AG08395 (cell line): Measurements from ENCODE around the gene PTPRR.
"Not testable (repeated sequence)": the region's sequence is repeated elsewhere in the genome, so short reads cannot be mapped to it uniquely, and the experiment has no call there.

Experiments used
- DNase-seq: peaks from one replicate; pipeline ENCODE4 v3.0.0; 2012; ENCODE audit warnings: mixed read lengths, low spot score

The PTPRR gene

DNA sequence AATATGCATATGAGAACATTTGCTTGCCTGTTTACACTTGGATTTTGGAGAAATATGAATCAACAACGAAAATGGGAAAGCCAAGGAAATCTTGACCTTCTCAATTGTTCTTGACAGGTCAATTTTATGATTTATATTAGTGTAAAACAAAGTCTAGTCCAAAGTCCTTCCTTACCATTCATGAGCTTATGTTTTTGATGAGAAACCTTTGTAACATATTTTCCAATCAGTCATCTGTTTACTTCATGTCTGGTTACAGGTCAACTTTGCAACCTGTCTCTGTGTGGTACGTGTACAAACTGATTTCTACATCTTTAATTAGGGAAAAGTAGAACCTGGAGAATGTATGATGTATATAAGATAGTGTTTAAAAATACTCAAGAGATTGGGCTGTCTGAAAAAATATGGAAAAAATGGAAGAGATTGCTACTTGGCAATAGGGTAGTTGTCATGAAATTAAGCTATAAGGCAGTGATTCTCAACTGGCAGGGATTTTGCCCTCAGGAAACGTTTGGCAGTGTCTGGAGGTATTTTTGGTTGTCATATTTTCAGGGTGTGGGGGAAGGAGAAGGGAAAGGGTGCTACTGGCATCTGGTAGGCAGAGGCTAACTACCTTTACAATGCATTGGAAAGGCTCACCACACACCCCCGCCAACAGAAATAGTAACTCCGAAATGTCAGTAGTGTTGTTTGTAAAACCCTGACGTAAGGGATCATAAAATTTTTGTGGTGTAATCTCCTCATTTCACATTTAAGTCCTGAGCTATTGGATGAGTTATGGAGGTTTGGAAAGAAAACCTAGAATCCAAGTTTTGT, 172.9 kb downstream of the PTPRR start:
- DNase-seq = no peak

DNA sequence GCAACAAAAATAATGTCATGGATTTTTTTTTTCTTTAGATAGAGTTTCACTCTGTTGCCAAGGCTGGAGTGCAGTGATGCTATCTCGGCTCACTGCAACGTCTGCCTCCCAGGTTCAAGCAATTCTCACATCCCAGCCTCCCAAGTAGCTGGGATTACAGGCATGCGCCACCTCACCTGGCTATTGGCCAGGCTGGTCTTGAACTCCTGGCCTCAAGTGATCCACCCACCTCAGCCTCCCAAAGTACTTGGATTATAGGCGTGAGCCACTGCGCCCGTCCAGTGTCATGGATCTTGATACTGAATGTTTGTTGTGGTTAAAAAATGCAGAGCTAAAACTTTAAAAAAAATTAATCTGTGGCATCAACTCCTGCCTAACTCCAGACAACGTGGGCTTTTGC, 175.5 kb downstream of the PTPRR start:
- no peak for DNase-seq

DNA sequence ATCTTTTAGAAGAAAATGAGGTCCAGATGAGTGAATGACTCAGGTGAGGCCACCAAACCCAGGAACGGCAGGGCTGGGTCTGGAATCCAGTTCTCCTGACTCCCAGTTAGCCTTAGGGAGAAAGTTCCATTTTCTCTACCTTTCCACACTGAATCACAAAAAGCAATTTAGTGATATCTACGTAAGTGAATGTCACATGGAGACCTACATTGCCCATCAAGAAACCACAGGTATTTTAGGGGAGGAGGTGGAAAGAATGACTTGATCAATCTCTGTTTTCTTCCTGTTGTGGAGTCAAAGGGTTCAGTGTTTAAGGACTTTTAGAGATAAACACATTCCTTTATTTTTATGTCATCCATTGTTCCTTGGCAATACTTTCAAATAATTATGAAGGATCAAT, 176.4 kb downstream of the PTPRR start:
- no peak for DNase-seq

DNA sequence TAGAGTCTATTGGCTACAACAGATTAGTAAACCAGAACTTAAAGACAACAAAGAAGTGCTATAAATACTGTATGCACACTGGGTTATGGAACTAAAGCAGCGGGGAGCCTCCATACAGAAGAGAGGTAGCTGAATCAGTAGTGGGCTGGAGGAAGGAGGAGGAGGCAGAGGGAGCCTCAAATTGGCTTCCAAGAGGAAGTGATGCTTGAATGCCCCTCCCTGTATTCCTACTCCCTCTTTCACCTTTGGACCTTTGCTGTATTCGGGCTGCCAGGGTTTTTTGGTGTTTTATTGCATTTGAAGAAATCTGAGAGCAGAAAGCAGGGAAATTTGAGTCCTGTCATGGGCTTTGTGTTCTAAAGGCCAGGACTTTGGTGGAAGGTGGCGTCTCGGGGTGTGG, 179.3 kb downstream of the PTPRR start:
- DNase-seq = no peak

DNA sequence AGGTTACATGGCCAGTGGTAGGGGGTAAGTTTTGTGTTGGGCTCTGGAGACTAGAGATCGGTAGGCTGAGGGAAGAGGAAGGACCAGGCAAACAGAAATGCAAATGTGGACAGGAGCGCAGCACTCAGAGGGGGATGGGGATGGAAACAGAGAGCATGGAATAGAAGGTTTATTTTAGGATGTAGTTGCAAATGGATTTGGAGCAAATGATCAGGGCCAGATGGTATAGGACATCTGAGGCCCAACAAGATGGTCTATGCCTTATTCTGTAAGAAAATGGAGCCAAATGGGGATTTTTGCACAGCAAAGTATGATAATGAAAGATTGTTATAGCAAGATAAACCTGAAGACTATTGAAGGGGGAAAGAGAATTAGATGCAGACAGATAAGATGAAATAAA, 180.8 kb downstream of the PTPRR start:
- no peak for DNase-seq

DNA sequence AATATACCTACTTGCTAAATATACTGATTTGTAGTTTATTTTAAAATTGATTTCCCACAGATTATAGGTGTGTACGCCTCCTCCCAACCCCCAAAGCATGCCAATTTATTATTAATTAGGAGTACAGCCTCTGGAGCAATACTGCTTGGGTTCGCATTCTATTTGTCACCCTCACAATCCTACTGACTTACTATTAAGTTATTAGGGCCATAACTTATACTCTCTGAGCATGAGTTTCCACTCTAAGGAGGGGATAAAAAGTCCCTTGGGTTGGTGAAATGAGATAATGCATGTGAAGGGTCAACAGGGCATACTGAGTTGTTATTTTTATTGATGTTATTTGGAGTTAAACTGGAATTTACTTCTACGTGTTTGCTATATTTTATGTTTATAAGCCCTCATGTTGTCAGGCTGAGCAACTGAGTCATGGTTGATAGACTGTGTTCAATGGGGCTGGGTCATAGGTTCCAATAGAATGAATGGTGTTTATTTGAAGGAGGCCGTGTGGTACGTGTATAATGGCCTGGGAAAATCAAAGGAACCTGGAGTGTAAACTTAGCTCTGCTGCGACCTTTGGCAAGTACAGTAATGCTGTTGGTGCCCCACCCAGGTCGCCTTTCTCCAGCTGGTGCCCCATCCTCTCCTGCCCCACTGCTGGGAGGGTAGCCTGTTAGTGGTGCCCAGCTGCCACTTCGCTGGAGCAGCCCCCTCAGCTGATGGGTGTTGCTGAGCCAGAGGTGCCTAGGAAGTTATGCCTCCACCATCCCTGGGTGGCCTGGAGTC, 184.0 kb downstream of the PTPRR start:
- no peak for DNase-seq

DNA sequence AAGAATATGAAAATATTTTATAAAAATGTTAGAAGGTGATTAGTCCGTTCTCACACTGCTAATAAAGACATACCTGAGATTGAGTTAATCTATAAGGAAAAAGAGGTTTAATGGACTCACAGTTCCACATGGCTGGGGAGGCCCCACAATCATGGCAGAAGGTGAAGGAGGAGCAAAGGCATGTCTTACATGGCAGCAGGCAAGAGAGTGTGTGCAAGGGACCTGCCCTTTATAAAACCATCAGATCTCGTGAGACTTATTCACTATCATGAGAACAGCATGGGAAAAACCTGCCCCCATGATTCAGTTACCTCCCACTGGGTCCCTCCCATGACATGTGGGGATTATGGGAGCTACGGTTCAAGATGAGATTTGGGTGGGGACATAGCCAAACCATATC, 185.3 kb downstream of the PTPRR start:
- DNase-seq = not testable (repeated sequence)

DNA sequence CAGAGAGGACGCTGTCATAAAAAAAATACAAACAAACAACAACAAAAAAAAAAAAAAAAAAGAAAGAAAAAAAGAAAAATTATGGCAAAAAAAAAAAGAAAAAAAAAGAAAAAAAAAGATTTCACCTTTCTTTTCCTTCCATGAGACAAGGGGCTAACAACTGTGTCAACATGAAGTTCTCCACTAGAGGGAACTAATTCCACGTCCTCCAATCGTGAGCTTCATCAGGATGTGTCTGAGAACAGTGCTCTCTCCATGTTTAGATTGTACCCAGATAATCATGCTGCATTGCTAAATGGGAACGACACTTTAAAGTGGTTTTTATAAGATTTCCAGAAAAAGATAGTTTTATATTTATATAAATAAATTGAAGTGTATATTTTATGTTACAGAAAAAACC, 187.2 kb downstream of the PTPRR start:
- peak; percentile 77 for DNase-seq

DNA sequence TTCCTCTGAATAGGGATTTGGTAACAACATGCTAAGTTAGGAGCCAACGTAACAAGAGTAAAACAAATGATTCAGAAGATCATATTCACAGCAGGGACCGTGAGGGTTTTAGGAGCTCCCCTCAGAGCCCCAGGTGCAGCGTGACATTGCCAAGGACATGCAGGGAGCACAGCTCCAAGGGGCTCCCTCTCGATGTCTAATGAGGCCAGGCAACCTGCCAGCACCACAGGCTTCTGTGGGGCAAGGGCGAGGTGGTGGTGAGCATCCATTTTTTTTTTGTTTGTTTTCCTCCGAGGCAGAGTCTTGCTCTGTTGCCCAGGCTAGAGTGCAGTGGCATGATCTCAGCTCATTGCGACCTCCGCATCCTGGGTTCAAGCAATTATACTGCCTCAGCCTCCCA, 188.3 kb downstream of the PTPRR start:
- DNase-seq = no peak

DNA sequence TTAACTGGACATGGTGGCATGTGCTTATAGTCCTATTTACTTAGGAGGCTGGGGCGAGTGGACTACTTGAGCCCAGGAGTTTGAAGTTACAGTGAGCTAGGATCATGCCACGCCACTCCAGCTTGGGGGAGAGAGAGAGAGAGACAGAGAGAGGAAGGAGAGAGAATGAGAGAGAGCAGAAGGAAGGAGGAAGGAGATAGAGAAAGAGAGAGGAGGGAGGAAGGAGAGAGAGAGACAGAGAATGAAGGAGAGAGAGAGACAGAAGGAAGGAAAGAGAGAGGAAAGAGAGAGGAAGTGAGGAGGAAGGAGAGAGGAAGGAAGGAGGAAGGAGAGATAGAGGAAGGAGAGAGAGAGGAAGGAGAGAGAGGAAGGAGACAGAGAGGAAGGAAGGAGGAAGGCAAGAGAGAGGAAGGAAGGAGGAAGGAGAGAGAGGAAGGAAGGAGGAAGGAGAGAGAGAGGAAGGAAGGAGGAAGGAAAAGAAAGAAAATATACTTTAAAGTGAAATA, 189.8 kb downstream of the PTPRR start:
- DNase-seq = no peak

DNA sequence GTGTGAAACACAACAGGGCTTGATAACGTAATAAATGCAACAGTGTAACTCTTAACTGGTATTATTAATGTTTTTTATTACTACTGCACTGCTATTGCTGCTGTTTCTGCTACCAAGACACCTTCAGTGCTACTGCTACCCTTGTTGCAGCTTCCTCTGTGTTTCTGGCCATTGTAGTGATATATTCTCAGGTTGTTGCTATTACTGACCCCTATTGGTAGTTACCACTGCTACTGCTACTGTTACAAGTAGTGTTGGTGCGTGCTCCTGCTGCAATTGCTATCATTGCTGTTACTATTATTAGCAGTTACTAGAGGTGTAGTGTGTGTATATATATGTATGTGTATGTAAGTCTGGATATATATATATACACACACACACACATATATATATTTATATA, 196.1 kb downstream of the PTPRR start:
- DNase-seq = no peak

DNA sequence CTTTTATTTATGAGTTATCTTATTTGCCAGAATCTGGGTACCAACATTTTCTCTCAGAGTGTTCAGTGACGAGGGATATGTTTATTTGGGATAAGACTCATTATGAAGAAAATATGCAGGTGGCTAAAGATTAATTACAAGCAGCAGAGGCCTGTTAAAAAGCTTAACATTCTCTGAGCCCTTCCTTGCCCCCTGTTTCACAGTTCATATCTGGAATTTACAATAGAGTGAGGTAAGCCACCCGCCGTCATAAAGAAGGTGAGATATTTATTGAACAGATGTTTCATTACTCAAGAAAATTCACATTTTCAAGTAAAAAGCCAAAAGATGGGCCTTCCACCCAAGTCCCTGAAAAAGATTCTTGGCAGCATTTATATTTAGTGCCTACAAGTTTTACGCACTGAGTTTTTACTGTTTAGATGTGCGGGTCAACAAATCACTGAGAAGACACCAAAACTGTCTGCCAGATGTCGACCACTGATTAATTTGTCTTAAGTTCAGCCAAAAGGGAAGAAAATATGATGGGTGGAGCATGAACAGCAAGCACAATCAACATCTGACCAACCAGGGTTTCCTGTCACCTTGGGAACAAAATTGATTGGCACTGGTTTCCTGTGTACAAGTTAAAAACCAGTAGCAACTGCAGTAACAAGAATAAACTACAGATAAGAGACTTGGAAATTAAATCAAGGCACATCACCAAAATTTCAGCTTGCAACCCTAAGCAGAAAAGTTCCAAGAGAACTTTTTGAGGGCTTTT, 197.8 kb downstream of the PTPRR start:
- DNase-seq = no peak

DNA sequence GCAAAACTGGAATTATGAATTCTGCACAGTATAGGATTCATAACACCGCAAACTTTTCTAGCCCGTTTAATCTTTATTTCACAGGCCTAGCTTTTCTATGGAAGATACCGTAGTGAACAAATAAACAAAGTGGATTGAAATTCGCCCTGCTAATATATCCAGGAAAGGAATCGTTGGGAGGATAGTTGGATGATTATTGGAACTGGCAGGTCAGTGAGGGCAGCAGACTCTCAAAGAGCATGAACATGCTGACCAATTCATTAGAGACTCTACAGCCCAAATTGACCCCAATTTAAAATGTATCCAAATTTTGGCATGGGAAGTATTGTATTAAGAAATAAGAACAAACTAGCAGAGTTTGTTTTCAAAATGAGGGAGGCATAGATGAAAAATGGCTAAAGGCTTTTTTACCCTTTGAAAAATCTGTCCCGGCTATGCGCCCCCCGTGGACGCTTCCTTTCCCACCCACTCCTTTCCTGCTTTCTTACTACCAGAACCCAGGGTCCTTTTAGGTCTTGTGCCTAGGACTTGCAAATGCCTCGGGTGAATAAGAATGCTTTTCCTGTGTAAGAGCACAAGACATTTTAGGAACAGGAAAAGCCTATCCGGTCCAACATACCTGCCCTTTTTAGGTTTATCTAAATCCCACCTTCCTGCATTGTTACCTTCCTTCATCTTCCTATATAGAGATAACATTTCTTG, 198.7 kb downstream of the PTPRR start:
- no peak for DNase-seq

DNA sequence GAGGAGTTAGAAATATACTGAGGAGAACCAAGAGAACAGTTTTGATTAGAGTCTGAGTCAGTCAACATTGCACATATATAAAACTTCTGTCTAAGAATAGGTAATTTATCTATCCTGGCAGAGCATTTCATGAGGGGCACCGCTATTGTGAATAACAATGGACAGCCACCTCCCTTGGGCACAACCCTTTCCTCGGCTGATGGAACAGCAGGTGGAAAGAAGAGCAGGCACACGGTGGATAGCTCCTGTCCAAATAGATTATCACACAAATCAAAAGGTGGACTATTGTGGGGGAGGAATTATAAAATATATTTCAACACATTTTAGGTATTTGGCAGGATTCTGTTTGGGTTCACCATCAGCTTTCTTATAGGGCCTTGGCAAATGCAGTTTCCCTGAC, 199.3 kb downstream of the PTPRR start:
- DNase-seq = no peak

DNA sequence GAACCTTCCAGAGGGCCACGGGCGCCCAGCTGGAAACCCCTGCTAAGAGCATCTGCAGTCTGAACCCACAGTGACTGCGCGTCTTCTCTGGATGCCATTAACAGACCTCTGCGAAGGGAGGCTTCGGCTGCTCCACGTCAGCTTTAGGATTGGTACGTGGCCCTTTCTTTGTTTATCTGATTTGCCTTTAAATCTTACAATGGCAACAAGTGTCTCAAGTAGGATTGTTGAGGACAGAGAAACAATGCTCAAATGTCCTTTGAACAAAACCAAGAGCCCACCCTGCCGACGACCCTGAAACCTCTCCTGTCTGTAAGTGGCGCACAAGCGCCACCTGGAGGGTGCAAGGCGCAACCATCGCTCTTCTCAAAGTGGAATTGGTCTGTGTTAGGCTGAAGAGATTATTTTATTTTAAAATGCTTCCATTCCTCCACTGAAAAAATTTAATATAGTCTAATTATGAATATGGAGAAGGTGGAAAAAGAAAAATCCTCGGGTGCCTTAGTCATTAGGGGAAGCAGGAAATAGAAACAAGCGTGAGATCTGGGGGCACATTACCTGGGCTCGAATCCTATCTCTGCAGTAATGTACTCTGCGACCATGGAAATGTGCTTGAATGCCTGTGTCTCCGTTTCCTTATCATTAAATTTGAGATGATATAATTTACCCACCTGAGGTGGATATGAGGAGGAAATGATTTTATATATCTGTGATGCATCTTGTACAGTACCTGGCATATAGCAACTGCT, 200.7 kb downstream of the PTPRR start:
- peak; percentile 57 for DNase-seq

DNA sequence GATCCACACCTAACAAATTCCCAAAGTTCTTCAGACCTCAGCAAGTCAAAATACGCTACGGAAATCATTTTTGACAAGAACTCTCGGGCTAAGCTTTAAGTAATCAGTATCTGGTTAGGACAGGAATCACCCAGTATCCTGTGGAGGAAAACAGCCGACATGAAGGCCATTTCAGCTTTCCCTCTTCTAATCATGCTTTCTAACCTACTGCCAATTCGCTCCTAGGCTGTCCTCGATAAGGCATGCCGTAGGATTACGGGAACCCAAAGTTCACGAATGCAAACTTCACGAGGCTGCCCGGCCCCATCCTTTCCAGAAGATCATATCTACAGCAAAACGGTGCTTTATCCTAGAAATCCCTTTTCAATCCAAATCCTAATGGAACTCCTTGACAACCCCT, 201.5 kb downstream of the PTPRR start:
- no peak for DNase-seq

DNA sequence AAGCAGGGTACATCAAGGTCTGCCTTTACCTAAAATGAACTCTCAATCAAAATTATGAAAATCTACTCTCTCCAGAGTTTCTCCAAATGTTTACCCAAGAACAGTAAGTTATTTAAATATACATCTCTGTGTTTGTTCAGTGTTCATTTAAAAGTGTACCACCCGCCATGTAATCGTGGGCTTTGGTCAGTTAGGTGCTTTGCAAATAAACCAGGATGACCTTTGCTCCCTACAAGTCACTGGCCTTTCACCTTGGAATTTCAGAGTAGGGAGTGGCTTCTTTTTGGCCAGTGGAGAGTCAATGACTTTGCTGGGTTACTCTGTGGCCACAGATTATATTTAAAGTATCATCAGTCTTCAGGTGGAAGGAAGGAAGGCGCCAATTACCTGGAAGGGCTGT, 208.7 kb downstream of the PTPRR start:
- DNase-seq = no peak

DNA sequence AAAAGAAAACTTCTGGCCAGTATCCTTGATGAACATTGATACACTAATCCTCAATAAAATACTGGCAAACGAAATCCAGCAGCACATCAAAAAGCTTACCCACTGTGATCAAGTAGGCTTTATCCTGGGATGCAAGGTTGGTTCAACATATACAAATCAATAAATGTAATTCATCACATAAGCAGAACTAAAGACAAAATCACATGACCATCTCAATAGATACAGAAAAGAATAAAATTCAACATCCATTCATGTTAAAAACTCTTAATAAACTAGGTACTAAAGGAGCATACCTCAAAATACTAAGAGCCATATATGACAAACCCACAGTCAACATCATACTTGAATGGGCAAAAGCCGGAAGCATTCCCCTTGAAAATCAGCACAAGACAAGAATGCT, 211.5 kb downstream of the PTPRR start:
- no peak for DNase-seq

DNA sequence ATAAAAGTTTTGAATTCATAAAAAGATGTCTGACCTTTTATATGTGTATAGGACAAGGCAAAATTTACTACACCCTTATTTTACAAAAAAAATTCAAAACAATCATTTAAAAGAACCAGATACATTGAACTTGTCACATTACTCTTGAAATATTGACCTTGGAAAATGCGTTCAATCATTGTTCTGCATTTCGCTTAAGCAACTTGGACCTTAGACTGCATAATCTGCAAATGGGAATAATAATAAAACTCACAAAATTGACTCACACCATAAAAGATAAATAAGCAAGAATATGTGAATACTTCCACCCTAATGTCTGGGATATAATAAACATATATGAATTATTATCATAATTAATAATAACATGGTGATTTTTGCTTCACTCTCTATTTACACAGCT, 213.9 kb downstream of the PTPRR start:
- DNase-seq = no peak

DNA sequence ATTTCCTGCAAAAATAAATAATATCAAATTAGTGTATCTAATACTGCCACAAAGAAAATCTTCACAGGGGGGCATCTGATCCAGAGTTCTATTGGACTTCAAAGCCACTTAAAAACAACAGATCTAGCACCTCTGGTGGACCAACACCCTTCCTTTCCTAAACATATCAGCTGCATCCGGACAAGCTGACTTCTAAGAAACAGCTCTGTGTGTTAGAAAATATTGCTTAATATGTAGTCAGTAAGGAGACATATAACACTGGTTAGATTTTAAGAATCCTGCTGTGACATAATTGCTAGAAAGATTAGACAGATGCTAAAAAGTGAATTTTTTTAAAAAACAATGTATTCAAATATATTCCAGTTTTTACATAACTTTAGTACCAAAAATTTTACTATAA, 222.2 kb downstream of the PTPRR start:
- DNase-seq = no peak

DNA sequence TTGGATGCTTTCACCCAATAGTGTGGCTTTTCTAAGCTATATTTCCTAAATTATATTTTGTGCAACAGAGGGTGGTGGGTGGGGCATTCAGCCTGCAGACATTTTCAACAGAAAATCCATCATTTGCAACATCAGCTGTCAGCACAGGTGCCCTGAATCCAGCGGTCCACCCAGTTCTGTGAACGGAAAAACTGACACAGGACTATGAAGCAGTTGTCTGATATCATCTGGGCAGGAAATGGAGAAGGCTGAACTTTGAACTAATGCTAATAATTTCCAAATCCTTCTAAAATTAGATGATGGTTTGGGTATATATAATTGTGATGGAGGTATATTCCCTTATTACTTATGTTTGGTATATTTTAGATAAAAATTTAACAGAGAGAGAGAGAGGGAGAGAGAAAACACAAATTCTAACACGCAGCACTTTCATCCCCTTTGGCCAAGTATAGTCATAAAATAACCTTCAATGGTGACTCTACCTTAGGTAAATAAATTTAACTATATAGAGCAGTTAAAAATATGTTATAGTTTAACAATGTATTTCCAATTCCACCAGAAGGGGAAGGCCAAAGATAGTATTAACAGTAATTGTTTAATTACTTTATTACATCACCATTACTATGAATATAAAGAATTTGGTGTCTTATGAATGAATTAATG, 225.0 kb downstream of the PTPRR start:
- no peak for DNase-seq
